ENCODE measurements around the gene MAPK8IP1.

DNA sequence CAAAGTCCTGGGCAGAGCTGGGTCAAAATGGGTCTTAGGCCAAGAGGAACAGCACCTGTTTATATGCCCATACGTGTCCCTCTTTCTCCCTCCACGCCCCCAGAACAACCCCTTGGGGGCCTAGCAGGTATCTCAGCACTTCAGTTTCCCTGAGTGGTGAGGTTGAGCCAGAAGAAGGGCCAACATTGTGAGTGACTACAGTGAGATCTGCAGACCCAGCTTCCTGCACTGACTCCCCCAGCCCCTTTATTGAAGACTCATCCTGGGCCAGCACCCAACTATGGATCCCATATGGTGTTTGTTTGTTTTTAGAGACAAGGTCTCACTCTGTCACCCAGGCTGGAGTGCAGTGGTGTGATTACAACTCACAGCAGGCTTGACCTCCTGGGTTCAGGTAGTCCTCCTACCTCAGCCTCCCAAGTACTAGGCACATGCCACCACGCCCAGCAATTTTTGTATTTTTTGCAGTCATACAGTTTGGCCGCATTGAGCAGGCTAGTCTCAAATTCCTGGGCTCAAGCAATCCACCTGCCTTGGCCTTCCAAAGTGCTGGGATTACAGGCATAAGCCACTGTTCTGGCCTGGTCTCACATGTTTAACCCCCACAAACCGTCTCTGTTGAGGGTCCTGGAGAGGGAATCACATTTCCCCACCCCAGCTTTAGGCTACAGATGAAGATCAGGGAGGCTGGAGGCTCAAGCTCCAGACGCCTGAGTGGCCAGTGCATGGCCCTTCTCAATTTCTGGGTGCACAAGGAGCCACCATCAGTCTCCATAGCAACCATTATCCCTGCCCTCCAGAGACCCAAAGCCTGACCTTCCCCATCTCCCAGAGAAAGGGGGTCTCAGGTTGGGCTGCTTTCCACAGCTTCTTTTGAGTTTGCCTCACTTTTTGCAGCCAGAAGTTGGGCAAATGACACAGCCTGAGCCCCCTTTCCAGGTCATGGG is 35.4 kb downstream of the MAPK8IP1 start:
- TF ChIP-seq, protein P1, sequence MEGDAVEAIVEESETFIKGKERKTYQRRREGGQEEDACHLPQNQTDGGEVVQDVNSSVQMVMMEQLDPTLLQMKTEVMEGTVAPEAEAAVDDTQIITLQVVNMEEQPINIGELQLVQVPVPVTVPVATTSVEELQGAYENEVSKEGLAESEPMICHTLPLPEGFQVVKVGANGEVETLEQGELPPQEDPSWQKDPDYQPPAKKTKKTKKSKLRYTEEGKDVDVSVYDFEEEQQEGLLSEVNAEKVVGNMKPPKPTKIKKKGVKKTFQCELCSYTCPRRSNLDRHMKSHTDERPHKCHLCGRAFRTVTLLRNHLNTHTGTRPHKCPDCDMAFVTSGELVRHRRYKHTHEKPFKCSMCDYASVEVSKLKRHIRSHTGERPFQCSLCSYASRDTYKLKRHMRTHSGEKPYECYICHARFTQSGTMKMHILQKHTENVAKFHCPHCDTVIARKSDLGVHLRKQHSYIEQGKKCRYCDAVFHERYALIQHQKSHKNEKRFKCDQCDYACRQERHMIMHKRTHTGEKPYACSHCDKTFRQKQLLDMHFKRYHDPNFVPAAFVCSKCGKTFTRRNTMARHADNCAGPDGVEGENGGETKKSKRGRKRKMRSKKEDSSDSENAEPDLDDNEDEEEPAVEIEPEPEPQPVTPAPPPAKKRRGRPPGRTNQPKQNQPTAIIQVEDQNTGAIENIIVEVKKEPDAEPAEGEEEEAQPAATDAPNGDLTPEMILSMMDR (IDR thresholded peaks at IDR 0.05; ENCODE audit: low read depth, low read length, missing input control), result no peak
- TF ChIP-seq TAF1 (conservative IDR thresholded peaks at IDR 0.05) (no peak), SP1 (IDR thresholded peaks at IDR 0.05) (no peak), HNF4A (conservative IDR thresholded peaks at IDR 0.05) (no peak), YY1 (IDR thresholded peaks at IDR 0.05) (no peak), RAD21 (IDR thresholded peaks at IDR 0.05) (no peak), JUND (IDR thresholded peaks at IDR 0.05) (no peak), FOXA1 (IDR thresholded peaks at IDR 0.05) (no peak), GABPA (IDR thresholded peaks at IDR 0.05 in 1 of 2, conservative IDR thresholded peaks at IDR 0.05 in 1 of 2) (no peak), EGR1 (IDR thresholded peaks at IDR 0.05; ENCODE audit: low read depth in 2 of 2) (no peak)
- TF ChIP-seq, protein P2, sequence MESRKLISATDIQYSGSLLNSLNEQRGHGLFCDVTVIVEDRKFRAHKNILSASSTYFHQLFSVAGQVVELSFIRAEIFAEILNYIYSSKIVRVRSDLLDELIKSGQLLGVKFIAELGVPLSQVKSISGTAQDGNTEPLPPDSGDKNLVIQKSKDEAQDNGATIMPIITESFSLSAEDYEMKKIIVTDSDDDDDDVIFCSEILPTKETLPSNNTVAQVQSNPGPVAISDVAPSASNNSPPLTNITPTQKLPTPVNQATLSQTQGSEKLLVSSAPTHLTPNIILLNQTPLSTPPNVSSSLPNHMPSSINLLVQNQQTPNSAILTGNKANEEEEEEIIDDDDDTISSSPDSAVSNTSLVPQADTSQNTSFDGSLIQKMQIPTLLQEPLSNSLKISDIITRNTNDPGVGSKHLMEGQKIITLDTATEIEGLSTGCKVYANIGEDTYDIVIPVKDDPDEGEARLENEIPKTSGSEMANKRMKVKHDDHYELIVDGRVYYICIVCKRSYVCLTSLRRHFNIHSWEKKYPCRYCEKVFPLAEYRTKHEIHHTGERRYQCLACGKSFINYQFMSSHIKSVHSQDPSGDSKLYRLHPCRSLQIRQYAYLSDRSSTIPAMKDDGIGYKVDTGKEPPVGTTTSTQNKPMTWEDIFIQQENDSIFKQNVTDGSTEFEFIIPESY (IDR thresholded peaks at IDR 0.05), result no peak
- TF ChIP-seq, protein P3, sequence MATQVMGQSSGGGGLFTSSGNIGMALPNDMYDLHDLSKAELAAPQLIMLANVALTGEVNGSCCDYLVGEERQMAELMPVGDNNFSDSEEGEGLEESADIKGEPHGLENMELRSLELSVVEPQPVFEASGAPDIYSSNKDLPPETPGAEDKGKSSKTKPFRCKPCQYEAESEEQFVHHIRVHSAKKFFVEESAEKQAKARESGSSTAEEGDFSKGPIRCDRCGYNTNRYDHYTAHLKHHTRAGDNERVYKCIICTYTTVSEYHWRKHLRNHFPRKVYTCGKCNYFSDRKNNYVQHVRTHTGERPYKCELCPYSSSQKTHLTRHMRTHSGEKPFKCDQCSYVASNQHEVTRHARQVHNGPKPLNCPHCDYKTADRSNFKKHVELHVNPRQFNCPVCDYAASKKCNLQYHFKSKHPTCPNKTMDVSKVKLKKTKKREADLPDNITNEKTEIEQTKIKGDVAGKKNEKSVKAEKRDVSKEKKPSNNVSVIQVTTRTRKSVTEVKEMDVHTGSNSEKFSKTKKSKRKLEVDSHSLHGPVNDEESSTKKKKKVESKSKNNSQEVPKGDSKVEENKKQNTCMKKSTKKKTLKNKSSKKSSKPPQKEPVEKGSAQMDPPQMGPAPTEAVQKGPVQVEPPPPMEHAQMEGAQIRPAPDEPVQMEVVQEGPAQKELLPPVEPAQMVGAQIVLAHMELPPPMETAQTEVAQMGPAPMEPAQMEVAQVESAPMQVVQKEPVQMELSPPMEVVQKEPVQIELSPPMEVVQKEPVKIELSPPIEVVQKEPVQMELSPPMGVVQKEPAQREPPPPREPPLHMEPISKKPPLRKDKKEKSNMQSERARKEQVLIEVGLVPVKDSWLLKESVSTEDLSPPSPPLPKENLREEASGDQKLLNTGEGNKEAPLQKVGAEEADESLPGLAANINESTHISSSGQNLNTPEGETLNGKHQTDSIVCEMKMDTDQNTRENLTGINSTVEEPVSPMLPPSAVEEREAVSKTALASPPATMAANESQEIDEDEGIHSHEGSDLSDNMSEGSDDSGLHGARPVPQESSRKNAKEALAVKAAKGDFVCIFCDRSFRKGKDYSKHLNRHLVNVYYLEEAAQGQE (IDR thresholded peaks at IDR 0.05), result no peak
- TF ChIP-seq, protein P4, sequence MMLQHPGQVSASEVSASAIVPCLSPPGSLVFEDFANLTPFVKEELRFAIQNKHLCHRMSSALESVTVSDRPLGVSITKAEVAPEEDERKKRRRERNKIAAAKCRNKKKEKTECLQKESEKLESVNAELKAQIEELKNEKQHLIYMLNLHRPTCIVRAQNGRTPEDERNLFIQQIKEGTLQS (IDR thresholded peaks at IDR 0.05), result no peak
- TF ChIP-seq, protein P5, sequence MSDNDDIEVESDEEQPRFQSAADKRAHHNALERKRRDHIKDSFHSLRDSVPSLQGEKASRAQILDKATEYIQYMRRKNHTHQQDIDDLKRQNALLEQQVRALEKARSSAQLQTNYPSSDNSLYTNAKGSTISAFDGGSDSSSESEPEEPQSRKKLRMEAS (IDR thresholded peaks at IDR 0.05), result no peak
